ENCODE data around the gene RNASET2.

Gene RNASET2

DNA sequence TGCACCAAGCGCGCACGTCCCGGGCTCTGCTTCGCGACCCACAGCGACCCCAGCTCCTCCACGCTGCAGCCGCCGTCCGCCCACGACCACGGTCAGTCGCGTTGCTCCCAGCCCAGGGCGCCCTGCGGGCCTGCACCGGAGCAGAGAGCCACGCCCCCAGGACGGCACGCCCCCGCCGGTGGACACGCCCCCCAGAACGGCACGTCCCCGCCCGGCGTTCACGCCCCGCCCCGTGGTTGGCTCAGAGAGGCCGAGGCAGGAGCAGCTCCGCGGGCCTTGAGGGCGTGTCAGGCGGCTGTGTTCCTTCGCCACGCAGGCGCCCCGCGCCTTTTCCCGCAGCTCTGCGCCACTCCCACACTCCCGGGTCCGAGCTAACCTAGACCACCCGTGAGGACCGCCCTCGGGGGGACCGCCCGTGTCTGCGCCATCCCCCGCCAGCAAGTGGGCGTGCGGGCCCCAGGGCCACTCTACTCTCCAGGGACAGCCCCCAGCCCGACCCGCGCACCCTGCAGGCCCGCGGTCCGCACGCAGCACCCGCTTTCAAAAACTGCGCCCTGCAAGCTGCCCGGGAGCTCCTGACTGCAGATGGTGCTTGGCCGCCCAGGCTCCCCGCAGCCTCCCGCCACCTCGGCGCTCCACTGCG is at the start of gene RNASET2:
Gene RNASET2, minus strand, starts transcription at position 107 of the 643 bp plus-strand sequence. CDS start 368 bp downstream, outside the sequence.
- peak; percentile 96 for DNase-seq (ENCODE audit: low read depth in 2 of 2)

DNA sequence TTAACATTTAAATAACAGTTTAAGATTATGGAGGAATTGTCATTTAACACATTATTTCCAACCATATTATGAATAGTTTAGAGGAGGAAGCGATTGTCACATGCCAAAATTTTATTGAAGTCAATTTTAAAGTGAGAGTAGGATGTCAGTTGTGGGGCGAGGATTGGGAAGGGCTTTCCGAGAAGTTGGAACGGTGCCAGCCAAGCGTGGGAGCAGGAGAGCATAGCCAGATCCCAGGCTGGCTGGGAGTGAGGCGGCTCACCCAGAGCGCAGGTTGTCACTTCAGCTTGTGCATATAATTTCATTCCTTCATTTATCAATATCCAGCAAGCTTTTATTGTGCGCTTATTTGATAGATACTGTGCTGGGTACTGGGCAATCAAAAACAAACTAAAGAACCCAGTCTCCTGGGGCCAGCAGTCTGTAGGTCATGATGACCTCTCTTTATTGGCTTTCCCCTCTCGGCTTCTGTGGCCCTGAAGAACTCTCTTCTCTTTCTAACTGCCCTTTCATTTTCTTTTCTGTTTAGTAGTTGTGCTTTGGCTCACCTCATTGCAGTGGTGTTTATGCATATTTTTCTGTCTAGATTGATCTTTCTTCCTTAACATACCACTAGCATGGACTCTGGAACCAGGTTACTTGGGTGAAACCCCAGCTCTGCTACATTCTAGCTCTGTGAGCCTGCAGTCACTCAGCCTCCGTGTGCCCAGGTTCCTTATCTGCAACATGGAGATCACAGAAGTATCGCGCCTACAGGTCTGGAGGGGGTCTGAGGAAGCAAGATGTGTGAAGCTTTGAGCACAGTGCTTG is 49.2 kb upstream of the RNASET2 start:
- DNase-seq (ENCODE audit: low read depth in 2 of 2): no peak

- DNase-seq (ENCODE audit: low read depth in 2 of 2): no peak
These were observed 44.4 kb upstream of the RNASET2 start for GRCh38 chr6:167000759-167001158.

GRCh38 chr6:166999884-167000253 is 43.5 kb upstream of the RNASET2 start:
- no peak for DNase-seq (ENCODE audit: low read depth in 2 of 2)

- peak; percentile 73 to 87 for DNase-seq (ENCODE audit: low read depth in 2 of 2)
These were observed 43.0 kb upstream of the RNASET2 start, which contains the start of gene CEP43 for GRCh38 chr6:166999145-166999883. TSS of gene CEP43 (plus strand) at chr6:166999397. CDS start at chr6:166999413, 16 bp downstream.

DNA sequence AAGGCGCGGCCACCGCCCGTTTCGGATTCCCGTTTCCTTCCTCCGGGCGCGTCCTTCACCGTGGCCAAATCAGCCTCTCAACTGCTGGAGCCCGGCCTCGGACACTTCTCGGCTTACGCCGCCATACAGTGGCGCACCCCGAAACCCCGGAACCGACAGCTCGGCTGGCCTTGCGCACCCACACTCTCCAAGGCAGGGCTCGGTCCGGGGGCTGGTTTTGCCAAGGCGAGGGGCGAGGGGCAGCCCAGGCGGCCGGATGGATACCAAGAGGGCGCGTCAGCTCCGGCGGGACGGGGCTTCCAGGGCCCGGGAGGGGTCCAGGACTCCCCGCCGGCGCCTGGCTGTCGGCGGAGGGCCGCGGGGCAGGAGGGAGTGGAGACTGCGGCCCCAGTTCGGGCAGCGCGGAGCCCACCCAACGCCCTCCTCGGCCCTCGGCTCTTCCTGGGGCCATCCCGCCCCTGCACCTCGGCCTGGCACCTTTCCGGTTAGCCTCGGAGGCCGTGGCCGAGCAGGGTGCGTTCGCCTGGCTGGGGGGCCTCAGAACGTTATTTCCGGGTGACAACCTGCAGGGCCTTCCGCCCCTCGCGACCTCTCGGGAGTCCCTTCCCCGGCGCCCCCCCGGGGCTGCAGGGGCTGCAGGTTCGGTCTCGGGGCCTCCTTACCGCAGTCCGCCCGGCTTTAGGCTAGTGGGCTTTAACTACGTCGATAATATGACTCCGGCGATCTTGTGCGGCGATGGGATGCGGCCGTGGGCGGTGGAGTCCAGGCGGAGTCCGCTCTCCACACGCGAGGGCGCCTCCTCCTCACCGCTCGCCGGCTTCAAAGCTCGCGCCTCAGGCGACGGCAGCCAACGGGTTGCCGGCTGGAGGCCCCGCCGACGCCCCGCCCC is 42.1 kb upstream of the RNASET2 start:
- no peak for DNase-seq (ENCODE audit: low read depth in 2 of 2)

DNA sequence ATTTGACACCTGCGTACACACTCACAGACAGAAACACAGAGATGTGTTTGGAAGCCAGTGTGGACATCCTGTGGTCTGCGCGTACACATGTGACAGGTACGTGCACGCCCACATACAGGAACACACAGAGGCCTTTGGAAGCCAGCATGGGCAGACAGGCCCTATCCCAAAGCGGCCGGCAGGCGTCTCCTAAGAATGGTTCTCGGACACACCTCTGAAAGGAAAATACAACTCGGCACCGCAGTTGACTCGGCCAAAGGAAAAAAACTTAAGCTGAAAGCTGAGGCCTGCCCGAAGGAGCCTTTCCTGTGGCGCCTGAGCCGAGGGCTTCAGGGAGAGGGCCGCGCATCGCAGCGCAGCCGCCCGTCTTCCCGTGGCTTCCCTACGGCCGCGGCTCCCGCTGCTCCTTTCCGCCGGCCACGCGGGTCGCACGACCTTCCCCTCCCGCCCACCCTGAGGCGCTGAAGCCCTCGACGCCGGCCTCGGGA is 41.5 kb upstream of the RNASET2 start:
- DNase-seq (ENCODE audit: low read depth in 2 of 2): no peak

- DNase-seq (ENCODE audit: low read depth in 2 of 2): no peak
These were observed 41.0 kb upstream of the RNASET2 start for GRCh38 chr6:166997348-166997747.

DNA sequence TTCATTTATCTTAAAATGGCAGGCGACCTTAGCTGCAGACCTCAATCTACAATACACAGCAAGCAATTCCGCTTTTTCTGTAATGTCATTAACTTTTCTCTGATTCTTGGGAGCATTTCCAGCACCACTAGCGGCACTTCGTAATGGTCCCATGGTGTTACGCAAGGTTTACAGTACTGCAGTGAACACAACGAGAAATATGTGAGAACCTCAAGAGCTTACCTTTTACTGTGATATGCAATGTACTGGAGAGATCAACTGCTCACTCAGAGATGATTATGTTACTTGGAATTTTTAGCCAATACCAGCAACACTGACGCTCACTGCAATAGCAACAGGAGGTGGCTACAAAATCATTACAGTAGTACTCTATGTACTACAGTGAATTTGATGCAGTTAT is 40.1 kb upstream of the RNASET2 start:
- DNase-seq (ENCODE audit: low read depth in 2 of 2): no peak

- peak in 1 of 2 donors; percentile 22 for DNase-seq (ENCODE audit: low read depth in 2 of 2)
These were observed 33.2 kb upstream of the RNASET2 start for GRCh38 chr6:166989427-166990032.

- DNase-seq (ENCODE audit: low read depth in 2 of 2): no peak
These were observed 32.4 kb upstream of the RNASET2 start for GRCh38 chr6:166988674-166989201.

DNA sequence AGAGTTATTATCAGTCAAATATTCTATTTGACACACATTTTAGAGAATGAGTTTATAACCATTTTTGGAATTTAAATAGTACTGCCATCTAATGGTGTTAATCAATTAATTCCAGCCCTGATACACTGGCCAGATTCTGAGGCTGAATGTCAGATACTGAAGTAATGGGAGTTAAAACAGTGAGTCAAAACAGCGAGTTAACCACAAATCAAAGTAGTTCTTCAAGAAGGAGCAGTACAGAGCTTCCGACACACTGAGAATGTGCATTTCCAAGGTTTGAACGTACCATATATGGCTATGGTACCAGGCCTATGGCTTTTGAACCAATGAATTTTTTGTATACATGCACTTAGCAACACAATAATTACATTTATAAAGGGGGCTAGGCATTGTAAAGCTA is 31.6 kb upstream of the RNASET2 start:
- DNase-seq (ENCODE audit: low read depth in 2 of 2): no peak

GRCh38 chr6:166987448-166987847 is 31.1 kb upstream of the RNASET2 start:
- DNase-seq (ENCODE audit: low read depth in 2 of 2): no peak

GRCh38 chr6:166980738-166981137 is 24.4 kb upstream of the RNASET2 start:
- DNase-seq (ENCODE audit: low read depth in 2 of 2): no peak

GRCh38 chr6:166977621-166978525 is 21.5 kb upstream of the RNASET2 start:
- DNase-seq (ENCODE audit: low read depth in 2 of 2): no peak

GRCh38 chr6:166976636-166977035 is 20.3 kb upstream of the RNASET2 start:
- DNase-seq (ENCODE audit: low read depth in 2 of 2): no peak

- DNase-seq (ENCODE audit: low read depth in 2 of 2): no peak
These were observed 15.8 kb upstream of the RNASET2 start for GRCh38 chr6:166972101-166972500.

DNA sequence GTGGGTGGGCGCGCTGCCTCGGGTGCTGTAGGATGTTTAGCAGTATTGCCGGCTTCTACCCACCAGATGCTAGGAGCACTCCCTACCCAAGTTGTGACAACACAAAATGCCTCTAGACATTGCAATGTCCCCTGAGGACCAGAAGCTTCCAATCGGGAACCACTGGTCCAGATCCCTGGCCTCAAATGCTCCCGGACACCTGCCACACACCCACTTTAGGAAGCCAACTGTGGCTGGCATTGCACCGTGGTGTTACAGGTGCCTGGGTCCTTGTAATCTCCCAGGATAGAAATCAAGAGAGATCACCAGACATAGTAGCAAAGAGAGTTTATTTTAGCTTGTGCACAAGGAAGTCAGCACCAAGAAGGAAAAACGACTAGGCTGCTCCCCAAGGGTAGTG is 14.9 kb upstream of the RNASET2 start:
- DNase-seq (ENCODE audit: low read depth in 2 of 2): no peak

DNA sequence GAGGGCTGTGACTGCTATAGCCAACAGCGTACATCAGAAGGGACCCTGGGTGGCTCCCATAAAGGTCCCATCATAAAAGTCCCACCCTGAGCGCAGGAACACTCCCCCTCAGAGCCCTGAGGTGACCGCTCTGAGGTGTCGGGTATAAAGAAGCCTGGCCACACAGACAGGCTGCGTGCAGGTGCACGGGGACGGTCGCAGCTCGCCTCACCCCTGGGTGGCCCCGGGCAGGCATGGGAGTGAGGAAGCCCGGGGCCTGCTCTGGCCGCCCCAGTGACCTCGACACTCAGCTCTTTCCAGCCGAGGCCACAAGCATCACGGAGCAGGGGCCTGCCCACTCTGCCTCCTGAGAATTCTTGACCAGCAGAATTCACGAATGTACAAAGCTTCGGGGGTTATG is 14.4 kb upstream of the RNASET2 start:
- no peak for DNase-seq (ENCODE audit: low read depth in 2 of 2)

- no peak for DNase-seq (ENCODE audit: low read depth in 2 of 2)
These were observed 13.7 kb upstream of the RNASET2 start for GRCh38 chr6:166970091-166970490.

Measured in stimulated activated CD8-positive, alpha-beta memory T cell treated with anti-CD3 and anti-CD28 coated beads, Interleukin-15, amount 100 ng/mL, for 4 hours (primary cell).